Retinal pigment epithelial cell (primary cell): ENCODE data around the gene XRCC2.

Experiments used
- DNase-seq: peaks from one replicate; pipeline ENCODE4 v3.0.0-alpha.2; 2010; ENCODE audit warnings: low read depth
- H3K4me3 ChIP-seq: 2 replicates; pipeline ENCODE4 v1.5.1; 2011; ENCODE audit warnings: mild to moderate bottlenecking, low read length, control low read depth, moderate library complexity
- TF ChIP-seq, protein P1 (sequence below): conservative IDR thresholded peaks from 2 replicates; pipeline ENCODE4 v1.5.1; 2011; ENCODE audit warnings: low read depth, low read length, control low read depth, inconsistent platforms

XRCC2 gene

DNA sequence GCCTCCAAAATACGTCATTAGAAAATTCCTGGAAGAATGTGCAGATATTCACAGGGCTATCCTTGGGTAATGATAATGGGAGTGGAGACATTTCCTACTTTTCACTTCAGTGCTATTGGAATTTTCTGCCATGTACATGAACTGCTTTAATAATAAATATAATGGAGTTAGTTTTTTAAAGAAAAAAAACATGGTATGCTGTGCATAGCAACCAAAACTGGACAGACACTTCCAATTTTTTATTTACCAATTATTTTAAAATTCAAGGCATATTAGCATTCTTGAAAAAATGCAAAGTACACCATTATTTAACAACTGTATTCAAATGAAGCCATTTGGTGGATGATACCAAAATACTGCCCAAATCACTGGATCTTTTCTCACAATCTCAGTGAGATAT lies 3.3 kb downstream of the XRCC2 start:
- TF ChIP-seq, protein P1, sequence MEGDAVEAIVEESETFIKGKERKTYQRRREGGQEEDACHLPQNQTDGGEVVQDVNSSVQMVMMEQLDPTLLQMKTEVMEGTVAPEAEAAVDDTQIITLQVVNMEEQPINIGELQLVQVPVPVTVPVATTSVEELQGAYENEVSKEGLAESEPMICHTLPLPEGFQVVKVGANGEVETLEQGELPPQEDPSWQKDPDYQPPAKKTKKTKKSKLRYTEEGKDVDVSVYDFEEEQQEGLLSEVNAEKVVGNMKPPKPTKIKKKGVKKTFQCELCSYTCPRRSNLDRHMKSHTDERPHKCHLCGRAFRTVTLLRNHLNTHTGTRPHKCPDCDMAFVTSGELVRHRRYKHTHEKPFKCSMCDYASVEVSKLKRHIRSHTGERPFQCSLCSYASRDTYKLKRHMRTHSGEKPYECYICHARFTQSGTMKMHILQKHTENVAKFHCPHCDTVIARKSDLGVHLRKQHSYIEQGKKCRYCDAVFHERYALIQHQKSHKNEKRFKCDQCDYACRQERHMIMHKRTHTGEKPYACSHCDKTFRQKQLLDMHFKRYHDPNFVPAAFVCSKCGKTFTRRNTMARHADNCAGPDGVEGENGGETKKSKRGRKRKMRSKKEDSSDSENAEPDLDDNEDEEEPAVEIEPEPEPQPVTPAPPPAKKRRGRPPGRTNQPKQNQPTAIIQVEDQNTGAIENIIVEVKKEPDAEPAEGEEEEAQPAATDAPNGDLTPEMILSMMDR, result no peak
- no peak overlapping the region for H3K4me3 ChIP-seq
- no peak for DNase-seq

GRCh38 chr7:152669758-152670157 lies 6.2 kb downstream of the XRCC2 start:
- TF ChIP-seq, protein P1, result no peak
- H3K4me3 ChIP-seq, result no peak overlapping the region
- DNase-seq, result no peak

DNA sequence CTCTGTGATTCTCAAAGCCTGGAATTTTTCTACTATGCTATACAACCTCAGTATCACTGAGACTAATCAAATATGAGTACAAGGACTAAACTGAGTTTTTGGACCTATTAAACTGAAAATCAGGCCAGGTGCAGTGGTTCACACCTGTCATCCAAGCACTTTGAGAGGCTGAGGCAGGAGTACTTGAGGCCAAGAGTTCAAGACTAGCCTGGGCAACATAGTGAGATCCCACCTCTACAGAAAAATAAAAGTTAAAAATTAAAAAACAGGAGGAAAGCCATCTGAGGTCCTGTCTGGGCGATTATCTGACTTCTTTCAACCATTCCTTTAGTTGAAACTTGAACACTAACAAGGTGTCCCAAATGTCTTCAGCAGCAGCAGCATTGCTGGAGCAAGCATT lies 7.0 kb downstream of the XRCC2 start:
- no peak for DNase-seq
- TF ChIP-seq, protein P1, result no peak
- H3K4me3 ChIP-seq, result no peak overlapping the region

DNA sequence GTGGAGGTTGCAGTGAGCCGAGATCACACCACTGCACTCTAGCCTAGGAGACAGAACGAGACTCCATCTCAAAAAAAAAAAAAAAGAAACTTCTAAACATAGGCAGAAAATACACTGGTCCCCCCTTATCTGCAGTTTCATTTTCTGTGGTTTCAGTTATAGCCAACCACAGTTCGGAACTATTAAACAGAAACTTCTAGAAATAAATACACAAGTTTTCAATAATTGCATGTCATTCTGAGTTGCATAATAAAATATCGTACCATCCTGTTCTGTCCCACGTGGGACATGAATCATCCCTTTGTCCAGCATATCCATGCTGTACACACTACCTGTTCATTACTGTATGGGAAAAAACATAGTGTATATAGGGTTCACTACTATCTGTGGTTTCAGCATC lies 8.0 kb downstream of the XRCC2 start:
- DNase-seq, result no peak
- H3K4me3 ChIP-seq, result no peak overlapping the region
- TF ChIP-seq, protein P1, result no peak

GRCh38 chr7:152666078-152666477 lies 9.9 kb downstream of the XRCC2 start:
- DNase-seq, result no peak
- TF ChIP-seq, protein P1, result no peak
- no peak overlapping the region for H3K4me3 ChIP-seq

DNA sequence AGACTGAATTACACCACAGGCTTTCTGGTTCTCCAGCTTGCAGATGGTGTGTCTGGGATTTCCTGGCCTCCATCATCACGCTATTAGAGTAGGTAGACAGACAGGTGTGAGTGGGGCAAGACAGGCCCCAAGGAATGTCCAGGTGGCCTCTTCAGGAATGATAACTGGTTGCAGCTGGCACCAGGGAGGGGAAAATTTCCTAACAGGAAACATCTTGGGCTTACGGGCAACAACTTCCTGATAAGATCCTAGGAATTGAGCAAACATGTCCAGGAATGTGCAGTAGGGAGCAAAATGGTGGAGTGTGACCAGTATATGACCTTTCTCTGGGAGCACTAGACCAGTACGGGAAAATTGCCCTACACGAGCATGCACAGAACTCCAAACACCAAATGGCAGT lies 11.3 kb downstream of the XRCC2 start:
- TF ChIP-seq, protein P1, result no peak
- H3K4me3 ChIP-seq, result no peak overlapping the region
- no peak for DNase-seq

GRCh38 chr7:152663931-152664330 lies 12.0 kb downstream of the XRCC2 start:
- no peak for DNase-seq
- TF ChIP-seq, protein P1, result no peak
- no peak overlapping the region for H3K4me3 ChIP-seq
